Measurements from ENCODE around the gene THG1L. TPM values are rescaled to one million over a fixed set of nuclear protein-coding genes. Genes with fewer than 3 reads are reported as not detected.
A peak's percentile ranks its signal among the peaks of the same experiment; 100 is the strongest.

Gene THG1L
- total and polyA plus RNA-seq, 10 of the 15 experiments (the other 5 are each of a cell fraction or from before 2014, with no cell fraction given), result 24.8 to 58.0 (median 34.5) TPM

GRCh38 chr5:157731272-157732129 is at the start of gene THG1L (continued):
- TF ChIP-seq E2F8 (IDR thresholded peaks at IDR 0.05; ENCODE audit: low read depth, partially characterized antibody), result peak; percentile 75
- no peak for TF ChIP-seq TCF3 (IDR thresholded peaks at IDR 0.05; ENCODE audit: borderline replicate concordance, insufficient read depth, low read depth, low read length)
- TF ChIP-seq NFYB (IDR thresholded peaks at IDR 0.05; ENCODE audit: insufficient read depth, low read depth, low read length), result peak; percentile 79; the same call in 1 of the 2 replicates
- no peak; the same call in 1 of the 2 replicates for TF ChIP-seq CHD2 (IDR thresholded peaks at IDR 0.05; ENCODE audit: borderline replicate concordance, low read depth, low read length)
- no peak for TF ChIP-seq SUZ12 (IDR thresholded peaks at IDR 0.05; ENCODE audit: unreplicated experiment)
- peak; percentile 75; the same call in 1 of the 2 replicates for TF ChIP-seq MLLT1 (IDR thresholded peaks at IDR 0.05)
- peak; percentile 32; the same call in 1 of the 2 replicates for TF ChIP-seq RFX5 (IDR thresholded peaks at IDR 0.05; ENCODE audit: low read depth, low read length)
- no peak for TF ChIP-seq RAD21 (IDR thresholded peaks at IDR 0.05; ENCODE audit: insufficient read depth, low read depth, low read length)
- TF ChIP-seq MXI1 (IDR thresholded peaks at IDR 0.05; ENCODE audit: low read depth, low read length), result peak; percentile 46
- TF ChIP-seq CEBPZ (IDR thresholded peaks at IDR 0.05; ENCODE audit: low read depth, low read length), result no peak; the same call in 1 of the 2 replicates
- no peak for TF ChIP-seq ZBED1 (IDR thresholded peaks at IDR 0.05; ENCODE audit: borderline replicate concordance)
- TF ChIP-seq DPF2 (IDR thresholded peaks at IDR 0.05), result peak; percentile 83
- no peak for TF ChIP-seq FOXK2 (IDR thresholded peaks at IDR 0.05)
- TF ChIP-seq IRF4 (IDR thresholded peaks at IDR 0.05; ENCODE audit: low read depth, low read length), result peak; percentile 16; the same call in 1 of the 2 replicates
- peak; percentile 87 for TF ChIP-seq GATAD2B (conservative IDR thresholded peaks at IDR 0.05; ENCODE audit: low read depth)
- peak; percentile 97 for TF ChIP-seq POLR2A (IDR thresholded peaks at IDR 0.05; ENCODE audit: low read depth, low read length)
- TF ChIP-seq CHD4 (IDR thresholded peaks at IDR 0.05), result no peak
- TF ChIP-seq RUNX3 (IDR thresholded peaks at IDR 0.05; ENCODE audit: low read length), result peak; percentile 66
- TF ChIP-seq TAF1 (IDR thresholded peaks at IDR 0.05; ENCODE audit: borderline replicate concordance, low read depth, low read length), result peak; percentile 79
- peak; percentile 93 for TF ChIP-seq NBN (IDR thresholded peaks at IDR 0.05)
- TF ChIP-seq RELA (IDR thresholded peaks at IDR 0.05; ENCODE audit: borderline replicate concordance, partially characterized antibody), result peak; percentile 72
- peak; percentile 95; the same call in 1 of the 2 replicates for TF ChIP-seq SIN3A (IDR thresholded peaks at IDR 0.05; ENCODE audit: low read depth, low read length)
- TF ChIP-seq EGR1 (IDR thresholded peaks at IDR 0.05; ENCODE audit: borderline replicate concordance in 1 of 2, low read depth in 2 of 2, low read length in 2 of 2), result peak in 1 of 2 experiments; percentile 67; a peak in 2 of 3 replicates

Data from GM12878 (cell line).